GM18511 (cell line): ENCODE measurements around the gene OR8I2.
"Not testable (repeated sequence)": the region's sequence is repeated elsewhere in the genome, so short reads cannot be mapped to it uniquely, and the experiment has no call there.

Experiments
- ATAC-seq: cut with Tn5 transposase; IDR thresholded peaks from one replicate; pipeline ENCODE4 v1.9.1; 2021; ENCODE audit warnings: mild to moderate bottlenecking, moderate library complexity; ENCODE audit not compliant: unreplicated experiment

The OR8I2 gene

GRCh38 chr11:56093008-56093407 is at the start of gene OR8I2:
Gene OR8I2, plus strand, starts transcription at chr11:56093308. Its CDS starts 0 bp downstream, at chr11:56093308.
- ATAC-seq, result no peak

- no peak for ATAC-seq
Observed at GRCh38 chr11:56045538-56045937, 47.6 kb upstream of the OR8I2 start.

- ATAC-seq, result no peak
Observed at GRCh38 chr11:56048480-56048879, 44.6 kb upstream of the OR8I2 start.

GRCh38 chr11:56049487-56049886 is 43.6 kb upstream of the OR8I2 start:
- ATAC-seq, result no peak

- not testable (repeated sequence) for ATAC-seq
Observed at GRCh38 chr11:56056366-56056765, 36.7 kb upstream of the OR8I2 start.

- ATAC-seq, result not testable (repeated sequence)
Observed at GRCh38 chr11:56057661-56058237, 35.4 kb upstream of the OR8I2 start.

- ATAC-seq, result not testable (repeated sequence)
Observed at GRCh38 chr11:56058260-56058780, 34.8 kb upstream of the OR8I2 start.

- no peak for ATAC-seq
Observed at GRCh38 chr11:56066980-56067379, 26.1 kb upstream of the OR8I2 start.

GRCh38 chr11:56089697-56090096 is 3.4 kb upstream of the OR8I2 start:
- ATAC-seq, result no peak

GRCh38 chr11:56103210-56103737 is 10.2 kb downstream of the OR8I2 start, which contains the start of gene OR8H2:
Gene OR8H2, plus strand, starts transcription at chr11:56103687. Its CDS starts 1,356 bp downstream, at chr11:56105043.
- no peak for ATAC-seq

- ATAC-seq, result no peak
Observed at GRCh38 chr11:56122073-56122472, 29.0 kb downstream of the OR8I2 start, which contains the start of gene OR8H3. Gene OR8H3, plus strand, starts transcription at chr11:56122373. Its CDS starts 0 bp downstream, at chr11:56122373.

GRCh38 chr11:56140151-56140661 is 47.1 kb downstream of the OR8I2 start, which contains the start of gene OR8J3:
Gene OR8J3, minus strand, starts transcription at chr11:56140201. Its CDS starts 2,483 bp downstream, at chr11:56137718.
- ATAC-seq, result no peak

GRCh38 chr11:56143681-56144080 is 50.6 kb downstream of the OR8I2 start:
- ATAC-seq, result not testable (repeated sequence)
